Measurements from ENCODE around the gene ABCE1.
A peak's percentile ranks its signal among the peaks of the same experiment; 100 is the strongest.

Gene ABCE1

GRCh38 chr4:145097821-145098674, at the start of gene ABCE1, which contains the start of gene ANAPC10:
TSS of gene ABCE1 (plus strand) at chr4:145098311. CDS start at chr4:145104413, 6,102 bp downstream.
TSS of gene ANAPC10 (minus strand) at chr4:145098196. CDS start at chr4:145096099, 2,097 bp downstream.
- peak; percentile 55 for DNase-seq

GRCh38 chr4:145048817-145049216, 49.3 kb upstream of the ABCE1 start:
- no peak for DNase-seq

- DNase-seq = no peak
These were observed 48.9 kb upstream of the ABCE1 start for GRCh38 chr4:145049241-145049640.

GRCh38 chr4:145055533-145056257, 42.4 kb upstream of the ABCE1 start:
- DNase-seq = no peak

- no peak for DNase-seq
These were observed 41.6 kb upstream of the ABCE1 start for GRCh38 chr4:145056325-145057130.

GRCh38 chr4:145058256-145058655, 39.9 kb upstream of the ABCE1 start:
- no peak for DNase-seq

GRCh38 chr4:145061318-145061920, 36.7 kb upstream of the ABCE1 start:
- DNase-seq = no peak

GRCh38 chr4:145066063-145066501, 32.0 kb upstream of the ABCE1 start:
- no peak for DNase-seq

GRCh38 chr4:145069361-145069760, 28.8 kb upstream of the ABCE1 start:
- DNase-seq = no peak

GRCh38 chr4:145071560-145071959, 26.6 kb upstream of the ABCE1 start:
- DNase-seq = no peak

- no peak for DNase-seq
These were observed 22.2 kb upstream of the ABCE1 start for GRCh38 chr4:145075742-145076468.

- no peak for DNase-seq
These were observed 21.6 kb upstream of the ABCE1 start for GRCh38 chr4:145076469-145076855.

GRCh38 chr4:145081756-145082155, 16.4 kb upstream of the ABCE1 start:
- no peak for DNase-seq

GRCh38 chr4:145083891-145084605, 14.1 kb upstream of the ABCE1 start:
- DNase-seq = no peak

- DNase-seq = no peak
These were observed 7.7 kb upstream of the ABCE1 start for GRCh38 chr4:145090380-145090779.

- DNase-seq = no peak
These were observed 4.5 kb upstream of the ABCE1 start for GRCh38 chr4:145093638-145094037.

GRCh38 chr4:145097331-145097820, 735 bp upstream of the ABCE1 start:
- no peak for DNase-seq

- no peak for DNase-seq
These were observed 545 bp downstream of the ABCE1 start for GRCh38 chr4:145098675-145099037.

- no peak for DNase-seq
These were observed 1.5 kb downstream of the ABCE1 start for GRCh38 chr4:145099653-145100052.

GRCh38 chr4:145101091-145101490, 3.0 kb downstream of the ABCE1 start:
- DNase-seq = no peak

- DNase-seq = no peak
These were observed 4.5 kb downstream of the ABCE1 start for GRCh38 chr4:145102619-145103018.
